H54 (cell line): ENCODE data around the gene EPHB2.
A peak's percentile ranks its signal among the peaks of the same experiment; 100 is the strongest.

ENCODE experiments used
- DNase-seq: peaks from one replicate; pipeline ENCODE4 v3.0.0; 2011; ENCODE audit warnings: low spot score, mixed read lengths; ENCODE audit not compliant: insufficient read length
- FAIRE-seq: peaks from 3 replicates; lab custom pipeline; 2011; peaks lifted over from hg19 to GRCh38; lab: Jason Lieb, UNC
- POLR2A ChIP-seq: IDR thresholded peaks from 2 replicates; pipeline ENCODE4 v1.6.1; 2011; ENCODE audit warnings: low read depth, mild to moderate bottlenecking, low read length

The EPHB2 gene

GRCh38 chr1:22874785-22875184 lies 164.1 kb downstream of the EPHB2 start:
- DNase-seq (no peak), FAIRE-seq (no peak)
- TF ChIP-seq POLR2A = no peak

GRCh38 chr1:22875241-22875640 lies 164.6 kb downstream of the EPHB2 start:
- no peak for TF ChIP-seq POLR2A
- FAIRE-seq = no peak

GRCh38 chr1:22875841-22876240 lies 165.2 kb downstream of the EPHB2 start:
- no peak for FAIRE-seq
- no peak for DNase-seq
- TF ChIP-seq POLR2A = no peak

More at GRCh38 chr1:22875241-22875640, 164.6 kb downstream of the EPHB2 start:
- no peak for DNase-seq

- DNase-seq (no peak), FAIRE-seq (no peak)
- TF ChIP-seq POLR2A = no peak
Observed at GRCh38 chr1:22876359-22877111, 165.9 kb downstream of the EPHB2 start.

GRCh38 chr1:22877112-22877915 lies 166.7 kb downstream of the EPHB2 start:
- FAIRE-seq (no peak), DNase-seq (no peak)
- no peak for TF ChIP-seq POLR2A

- TF ChIP-seq POLR2A = no peak
- no peak for DNase-seq
- FAIRE-seq = no peak
Observed at GRCh38 chr1:22877980-22878379, 167.3 kb downstream of the EPHB2 start.

- DNase-seq = no peak
- FAIRE-seq = no peak
- TF ChIP-seq POLR2A = no peak
Observed at GRCh38 chr1:22878626-22879025, 168.0 kb downstream of the EPHB2 start.

GRCh38 chr1:22879445-22879844 lies 168.8 kb downstream of the EPHB2 start:
- no peak for TF ChIP-seq POLR2A
- FAIRE-seq = no peak
- DNase-seq = no peak

GRCh38 chr1:22880174-22880601 lies 169.5 kb downstream of the EPHB2 start:
- peak; percentile 83 for FAIRE-seq
- TF ChIP-seq POLR2A = no peak
- peak; percentile 63 for DNase-seq

- no peak for DNase-seq
- FAIRE-seq = no peak
- no peak for TF ChIP-seq POLR2A
Observed at GRCh38 chr1:22883406-22883805, 172.8 kb downstream of the EPHB2 start.

GRCh38 chr1:22884806-22885530 lies 174.3 kb downstream of the EPHB2 start:
- FAIRE-seq = no peak
- no peak for DNase-seq
- TF ChIP-seq POLR2A = no peak

- no peak for TF ChIP-seq POLR2A
- DNase-seq (no peak), FAIRE-seq (no peak)
Observed at GRCh38 chr1:22886211-22886610, 175.6 kb downstream of the EPHB2 start.

- FAIRE-seq (no peak), DNase-seq (no peak)
- no peak for TF ChIP-seq POLR2A
Observed at GRCh38 chr1:22887491-22887890, 176.9 kb downstream of the EPHB2 start.

- FAIRE-seq = no peak
Observed at GRCh38 chr1:22888320-22889075, 177.9 kb downstream of the EPHB2 start.

More at GRCh38 chr1:22888320-22889075, 177.9 kb downstream of the EPHB2 start:
- no peak for DNase-seq
- no peak for TF ChIP-seq POLR2A
